Kidney epithelial cell (primary cell): ENCODE data around the gene KCNK18. TPM values are rescaled to one million over a fixed set of nuclear protein-coding genes. Genes with fewer than 3 reads are reported as not detected.
"Not testable (repeated sequence)": the region's sequence is repeated elsewhere in the genome, so short reads cannot be mapped to it uniquely, and the experiment has no call there.

Experiments
- DNase-seq: peaks from one replicate; pipeline ENCODE4 v3.0.0-alpha.2; 2010; ENCODE audit warnings: low read depth
- H3K27me3 ChIP-seq: 2 replicates; pipeline ENCODE4 v1.6.0; 2011; ENCODE audit warnings: low read length; ENCODE audit not compliant: control insufficient read depth, insufficient read depth
- H3K36me3 ChIP-seq: 2 replicates; pipeline ENCODE4 v1.5.1; 2011; ENCODE audit warnings: low read length; ENCODE audit not compliant: control insufficient read depth, insufficient read depth
- H3K4me3 ChIP-seq: 2 replicates; pipeline ENCODE4 v1.5.1; 2011; ENCODE audit warnings: low read depth, mild to moderate bottlenecking, control low read depth, low read length
- CTCF ChIP-seq: IDR thresholded peaks from 2 replicates; pipeline ENCODE4 v1.5.1; 2011; ENCODE audit warnings: mild to moderate bottlenecking, moderate library complexity, low read length, control low read depth, inconsistent platforms; ENCODE audit not compliant: insufficient read depth, poor library complexity, severe bottlenecking
- total RNA-seq: library from RNA; depleted of rRNA; stranded (reverse); fragments of >200 nt; gene quantifications from 2 replicates; pipeline ENCODE4 v1.2.3, GENCODE V29; 2015

KCNK18 gene
- total RNA-seq, 1 donor from 2014 or later = not detected

GRCh38 chr10:117175901-117176534 lies 21.3 kb upstream of the KCNK18 start:
- peaks cover 21% of the 10 kb centered on the region for H3K27me3 ChIP-seq

GRCh38 chr10:117178190-117178589 lies 19.1 kb upstream of the KCNK18 start:
- DNase-seq = no peak
- no peak for TF ChIP-seq CTCF
- Histone ChIP-seq H3K27me3 (peaks cover 9% of the 10 kb centered on the region), H3K4me3 (no peak overlapping the region), H3K36me3 (no peaks in the 10 kb centered on the region)

More at GRCh38 chr10:117175901-117176534, 21.3 kb upstream of the KCNK18 start:
- DNase-seq = peak; percentile 31
- no peak overlapping the region for H3K4me3 ChIP-seq
- H3K36me3 ChIP-seq = no peaks in the 10 kb centered on the region
- peak; percentile 83 for TF ChIP-seq CTCF

DNA sequence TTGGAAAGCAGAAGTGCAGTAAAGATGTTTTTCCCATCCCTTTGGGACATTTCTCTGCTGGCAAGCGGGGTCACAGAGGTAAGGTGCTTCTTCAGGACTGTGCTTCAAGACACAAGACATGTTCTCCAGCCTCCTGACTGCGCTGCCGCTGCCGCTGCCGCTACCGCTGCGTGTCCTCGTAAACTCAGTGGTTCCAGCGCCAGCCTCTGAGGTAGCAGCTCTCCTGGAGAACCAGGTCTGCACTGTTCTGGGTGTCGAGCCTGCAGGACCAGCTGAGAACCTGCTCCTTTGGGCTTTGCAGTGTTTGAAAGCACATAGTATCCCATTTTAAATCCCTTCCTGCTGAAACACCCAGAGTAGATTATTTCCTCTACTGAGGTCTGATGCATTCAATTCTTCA lies 13.0 kb upstream of the KCNK18 start:
- no peaks in the 10 kb centered on the region for H3K36me3 ChIP-seq
- DNase-seq = no peak
- TF ChIP-seq CTCF = no peak
- H3K4me3 ChIP-seq = no peak overlapping the region
- H3K27me3 ChIP-seq = no peaks in the 10 kb centered on the region

DNA sequence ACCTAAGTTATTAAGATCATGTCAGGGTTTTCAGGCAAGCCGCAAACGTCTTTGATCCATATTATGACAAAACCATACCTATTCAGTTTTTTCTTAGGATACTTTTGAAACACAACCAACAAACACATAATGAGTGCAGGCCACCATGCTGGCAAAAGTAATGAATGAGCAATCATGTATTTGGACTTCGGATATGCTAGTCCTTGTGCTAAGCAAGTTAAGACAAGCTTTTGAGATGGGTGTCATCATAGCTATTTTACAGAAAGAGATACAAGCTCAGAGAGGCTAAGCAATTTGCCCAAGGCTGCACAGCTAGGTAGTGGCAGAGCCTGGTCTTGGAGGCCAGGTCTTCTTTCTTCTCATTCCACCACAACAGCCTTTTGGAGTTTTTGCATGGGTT lies 12.5 kb upstream of the KCNK18 start:
- H3K27me3 ChIP-seq = no peaks in the 10 kb centered on the region
- no peak overlapping the region for H3K4me3 ChIP-seq
- DNase-seq = no peak
- H3K36me3 ChIP-seq = no peaks in the 10 kb centered on the region
- no peak for TF ChIP-seq CTCF

- H3K27me3 ChIP-seq, H3K36me3 ChIP-seq, H3K4me3 ChIP-seq, DNase-seq: not testable (repeated sequence)
Observed at GRCh38 chr10:117185817-117186216, 11.5 kb upstream of the KCNK18 start.

GRCh38 chr10:117186832-117187615 lies 10.3 kb upstream of the KCNK18 start:
- DNase-seq = peak; percentile 63
- Histone ChIP-seq H3K4me3 (no peak overlapping the region), H3K36me3 (no peaks in the 10 kb centered on the region), H3K27me3 (no peaks in the 10 kb centered on the region)
- TF ChIP-seq CTCF = no peak
